Neutrophil (primary cell): ENCODE measurements around the gene E4F1.
A peak's percentile ranks its signal among the peaks of the same experiment; 100 is the strongest.

ENCODE experiments used
- H3K27ac ChIP-seq: fragments of 200-600 bp; sonication (generic); 2 replicates; pipeline ENCODE4 v1.5.1; 2016; ENCODE audit warnings: mild to moderate bottlenecking, moderate library complexity
- H3K27me3 ChIP-seq: fragments of 200-600 bp; sonication (generic); 2 replicates; pipeline ENCODE4 v1.6.0; 2016; ENCODE audit warnings: mild to moderate bottlenecking
- H3K36me3 ChIP-seq: fragments of 200-600 bp; sonication (generic); 2 replicates; pipeline ENCODE4 v1.5.1; 2017
- H3K4me1 ChIP-seq, 2 experiments: fragments of 200-600 bp in 1 of 2; sonication (generic) in 1 of 2; 1 replicate in 1 of 2; 2 replicates in 1 of 2; pipeline versions ENCODE4 v1.5.1 to v1.6.1; 2013 to 2016; ENCODE audit warnings: low read depth in 1 of 2, low read length in 1 of 2, mild to moderate bottlenecking in 1 of 2, moderate library complexity in 1 of 2; ENCODE audit not compliant: control insufficient read depth in 1 of 2, insufficient read depth in 1 of 2
- H3K4me3 ChIP-seq, 2 experiments: fragments of 200-600 bp in 1 of 2; sonication (generic) in 1 of 2; 1 replicate in 1 of 2; 2 replicates in 1 of 2; pipeline ENCODE4 v1.5.1; 2013 to 2016; ENCODE audit warnings: low read depth in 1 of 2, low read length in 1 of 2, mild to moderate bottlenecking in 1 of 2, moderate library complexity in 1 of 2
- H3K9me3 ChIP-seq: fragments of 200-600 bp; sonication (generic); 2 replicates; pipeline ENCODE4 v1.5.1; 2016
- TF ChIP-seq, protein P1 (sequence below): fragments of 200-600 bp; sonication (generic); IDR thresholded peaks from 2 replicates; pipeline ENCODE4 v1.5.1; 2016; ENCODE audit warnings: antibody characterized with exemption

E4F1 gene

DNA sequence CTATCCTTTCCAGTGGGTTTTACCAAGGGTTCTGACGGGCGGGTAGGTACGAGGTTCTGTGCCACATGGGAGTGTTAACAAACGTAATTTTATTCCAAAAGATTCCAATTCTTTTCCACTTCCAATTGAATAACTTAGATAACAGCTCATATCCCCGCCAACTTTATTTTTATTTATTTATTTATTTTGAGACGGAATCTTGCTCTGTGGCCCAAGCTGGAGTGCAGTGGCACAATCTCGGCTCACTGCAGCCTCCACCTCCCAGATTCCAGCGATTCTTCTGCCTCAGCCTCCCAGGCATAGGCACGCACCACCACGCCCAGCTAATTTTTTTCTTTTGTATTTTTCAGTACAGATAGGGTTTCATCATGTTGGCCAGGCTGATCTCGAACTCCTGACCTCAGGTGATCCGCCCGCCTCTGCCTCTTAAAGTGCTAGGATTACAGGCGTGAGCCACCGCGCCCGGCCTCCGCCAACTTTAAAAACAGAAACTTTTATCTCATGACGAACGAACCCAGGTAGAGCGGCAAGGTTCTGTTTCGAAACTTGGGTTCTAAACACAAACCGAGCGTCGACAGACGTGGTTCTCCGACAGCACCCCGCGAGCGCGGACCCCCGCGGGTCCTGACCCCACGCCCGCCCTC, 27.4 kb downstream of the E4F1 start:
- peaks cover 16 to 21% of the 10 kb centered on the region in 2 experiments for H3K4me1 ChIP-seq
- H3K9me3 ChIP-seq: no peaks in the 10 kb centered on the region
- peak overlapping the region; percentile 83 for H3K27ac ChIP-seq
- H3K4me3 ChIP-seq: peak overlapping the region; percentile 73
- H3K36me3 ChIP-seq: peaks cover 39% of the 10 kb centered on the region
- TF ChIP-seq, protein P1, sequence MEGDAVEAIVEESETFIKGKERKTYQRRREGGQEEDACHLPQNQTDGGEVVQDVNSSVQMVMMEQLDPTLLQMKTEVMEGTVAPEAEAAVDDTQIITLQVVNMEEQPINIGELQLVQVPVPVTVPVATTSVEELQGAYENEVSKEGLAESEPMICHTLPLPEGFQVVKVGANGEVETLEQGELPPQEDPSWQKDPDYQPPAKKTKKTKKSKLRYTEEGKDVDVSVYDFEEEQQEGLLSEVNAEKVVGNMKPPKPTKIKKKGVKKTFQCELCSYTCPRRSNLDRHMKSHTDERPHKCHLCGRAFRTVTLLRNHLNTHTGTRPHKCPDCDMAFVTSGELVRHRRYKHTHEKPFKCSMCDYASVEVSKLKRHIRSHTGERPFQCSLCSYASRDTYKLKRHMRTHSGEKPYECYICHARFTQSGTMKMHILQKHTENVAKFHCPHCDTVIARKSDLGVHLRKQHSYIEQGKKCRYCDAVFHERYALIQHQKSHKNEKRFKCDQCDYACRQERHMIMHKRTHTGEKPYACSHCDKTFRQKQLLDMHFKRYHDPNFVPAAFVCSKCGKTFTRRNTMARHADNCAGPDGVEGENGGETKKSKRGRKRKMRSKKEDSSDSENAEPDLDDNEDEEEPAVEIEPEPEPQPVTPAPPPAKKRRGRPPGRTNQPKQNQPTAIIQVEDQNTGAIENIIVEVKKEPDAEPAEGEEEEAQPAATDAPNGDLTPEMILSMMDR: no peak
- H3K27me3 ChIP-seq: no peaks in the 10 kb centered on the region

- H3K4me1 ChIP-seq: peaks cover 16 to 21% of the 10 kb centered on the region in 2 experiments
- peak within 1 kb of the TSS; percentile 73 for H3K4me3 ChIP-seq
- TF ChIP-seq, protein P1: peak; percentile 96
- peaks cover 39% of the 10 kb centered on the region for H3K36me3 ChIP-seq
- H3K27ac ChIP-seq: peak within 1 kb of the TSS; percentile 83
- no peaks in the 10 kb centered on the region for H3K9me3 ChIP-seq
- no peaks in the 10 kb centered on the region for H3K27me3 ChIP-seq
Observed at GRCh38 chr16:2251296-2252111, 28.1 kb downstream of the E4F1 start, which contains the start of gene ECI1. ECI1 (minus strand) TSS chr16:2251587; CDS start chr16:2251566, 21 bp downstream.

DNA sequence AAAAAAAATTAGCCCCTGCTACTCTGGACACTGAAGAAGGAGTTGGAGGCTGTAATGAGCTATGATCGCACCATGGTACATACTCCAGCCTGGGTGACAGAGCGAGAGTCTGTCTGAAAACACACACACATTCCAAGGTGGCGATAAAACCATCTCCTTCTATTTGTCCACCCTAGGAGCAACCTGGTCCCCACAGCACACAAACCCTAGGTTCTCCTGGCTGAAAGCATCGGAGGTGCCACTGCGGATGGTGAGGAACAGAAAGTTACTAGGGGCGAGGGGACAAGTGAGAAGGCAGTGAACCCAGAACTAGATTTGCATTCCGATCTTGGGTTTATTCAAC, 29.4 kb downstream of the E4F1 start:
- no peaks in the 10 kb centered on the region for H3K9me3 ChIP-seq
- peaks cover 16 to 21% of the 10 kb centered on the region in 2 experiments for H3K4me1 ChIP-seq
- H3K27ac ChIP-seq: no peak overlapping the region
- H3K27me3 ChIP-seq: no peaks in the 10 kb centered on the region
- peaks cover 48% of the 10 kb centered on the region for H3K36me3 ChIP-seq
- H3K4me3 ChIP-seq: no peak overlapping the region
- TF ChIP-seq, protein P1: no peak

GRCh38 chr16:2253293-2253692, 29.9 kb downstream of the E4F1 start:
- TF ChIP-seq, protein P1: no peak
- Histone ChIP-seq H3K4me3 (no peak overlapping the region), H3K27me3 (no peaks in the 10 kb centered on the region), H3K36me3 (peaks cover 54% of the 10 kb centered on the region), H3K27ac (no peak overlapping the region), H3K4me1 (peaks cover 16 to 21% of the 10 kb centered on the region in 2 experiments), H3K9me3 (no peaks in the 10 kb centered on the region)

GRCh38 chr16:2256531-2257140, 33.2 kb downstream of the E4F1 start:
- H3K36me3 ChIP-seq: peaks cover 81% of the 10 kb centered on the region
- no peaks in the 10 kb centered on the region for H3K27me3 ChIP-seq
- no peaks in the 10 kb centered on the region for H3K9me3 ChIP-seq
- no peak overlapping the region for H3K27ac ChIP-seq
- no peak overlapping the region for H3K4me3 ChIP-seq
- TF ChIP-seq, protein P1: no peak
- peaks cover 6 to 7% of the 10 kb centered on the region in 2 experiments for H3K4me1 ChIP-seq
